EH (cell line): Measurements from ENCODE around the gene PARD3B.
A peak's percentile ranks its signal among the peaks of the same experiment; 100 is the strongest.

ENCODE experiments used
- DNase-seq: peaks from one replicate; pipeline ENCODE4 v3.0.0-alpha.2; 2015; ENCODE audit warnings: low read depth

PARD3B gene

GRCh38 chr2:204655101-204655500 lies 109.8 kb downstream of the PARD3B start:
- peak; percentile 79 for DNase-seq

GRCh38 chr2:204655626-204656025 lies 110.4 kb downstream of the PARD3B start:
- DNase-seq = no peak

GRCh38 chr2:204657024-204657423 lies 111.7 kb downstream of the PARD3B start:
- DNase-seq = no peak

- DNase-seq = no peak
Observed at GRCh38 chr2:204662956-204663355, 117.7 kb downstream of the PARD3B start.

- peak; percentile 56 for DNase-seq
Observed at GRCh38 chr2:204663816-204664425, 118.6 kb downstream of the PARD3B start.

GRCh38 chr2:204664708-204665121 lies 119.4 kb downstream of the PARD3B start:
- DNase-seq = peak; percentile 80

- DNase-seq = peak; percentile 91
Observed at GRCh38 chr2:204665207-204665606, 119.9 kb downstream of the PARD3B start.

GRCh38 chr2:204665771-204666170 lies 120.5 kb downstream of the PARD3B start:
- DNase-seq = peak; percentile 51

- peak; percentile 4 for DNase-seq
Observed at GRCh38 chr2:204667990-204668389, 122.7 kb downstream of the PARD3B start.

- DNase-seq = peak; percentile 7
Observed at GRCh38 chr2:204669382-204669781, 124.1 kb downstream of the PARD3B start.

- peak; percentile 9 for DNase-seq
Observed at GRCh38 chr2:204670124-204670523, 124.8 kb downstream of the PARD3B start.

GRCh38 chr2:204670756-204671155 lies 125.5 kb downstream of the PARD3B start:
- DNase-seq = no peak

GRCh38 chr2:204672772-204673171 lies 127.5 kb downstream of the PARD3B start:
- no peak for DNase-seq

GRCh38 chr2:204673877-204674276 lies 128.6 kb downstream of the PARD3B start:
- peak; percentile 76 for DNase-seq

- no peak for DNase-seq
Observed at GRCh38 chr2:204678031-204678430, 132.8 kb downstream of the PARD3B start.

- DNase-seq = peak; percentile 53
Observed at GRCh38 chr2:204680576-204680975, 135.3 kb downstream of the PARD3B start.

GRCh38 chr2:204681412-204681811 lies 136.1 kb downstream of the PARD3B start:
- peak; percentile 59 for DNase-seq

- no peak for DNase-seq
Observed at GRCh38 chr2:204683384-204683783, 138.1 kb downstream of the PARD3B start.

GRCh38 chr2:204686406-204686805 lies 141.1 kb downstream of the PARD3B start:
- DNase-seq = peak; percentile 63

GRCh38 chr2:204687776-204688175 lies 142.5 kb downstream of the PARD3B start:
- peak; percentile 72 for DNase-seq

- peak; percentile 86 for DNase-seq
Observed at GRCh38 chr2:204691911-204692510, 146.7 kb downstream of the PARD3B start.

- DNase-seq = no peak
Observed at GRCh38 chr2:204692790-204693189, 147.5 kb downstream of the PARD3B start.

- DNase-seq = no peak
Observed at GRCh38 chr2:204693262-204693661, 148.0 kb downstream of the PARD3B start.

GRCh38 chr2:204695506-204695905 lies 150.2 kb downstream of the PARD3B start:
- peak; percentile 81 for DNase-seq
